Measurements from ENCODE around the gene ART5.

Gene ART5

GRCh38 chr11:3675971-3676370 is 34.2 kb upstream of the ART5 start:
- H3K27ac ChIP-seq, result no peak overlapping the region

GRCh38 chr11:3674189-3674588 is 32.4 kb upstream of the ART5 start:
- no peak for TF ChIP-seq ZFX (IDR thresholded peaks at IDR 0.05)
- TF ChIP-seq CTCF (conservative IDR thresholded peaks at IDR 0.05), result no peak
- no peak overlapping the region for H3K27ac ChIP-seq

More at GRCh38 chr11:3675971-3676370, 34.2 kb upstream of the ART5 start:
- no peak for TF ChIP-seq CTCF (conservative IDR thresholded peaks at IDR 0.05)
- TF ChIP-seq ZFX (IDR thresholded peaks at IDR 0.05), result no peak

GRCh38 chr11:3671334-3672254 is 29.8 kb upstream of the ART5 start, which contains the start of gene CHRNA10:
Gene CHRNA10, minus strand, starts transcription at chr11:3671384. Its CDS starts 72 bp downstream, at chr11:3671312.
- no peak for TF ChIP-seq ZFX (IDR thresholded peaks at IDR 0.05)
- no peak for TF ChIP-seq CTCF (conservative IDR thresholded peaks at IDR 0.05)
- H3K27ac ChIP-seq, result no peak within 1 kb of the TSS

GRCh38 chr11:3669742-3670183 is 28.0 kb upstream of the ART5 start:
- no peak overlapping the region for H3K27ac ChIP-seq
- TF ChIP-seq CTCF (conservative IDR thresholded peaks at IDR 0.05), result no peak
- no peak for TF ChIP-seq ZFX (IDR thresholded peaks at IDR 0.05)

GRCh38 chr11:3669128-3669527 is 27.3 kb upstream of the ART5 start:
- TF ChIP-seq CTCF (conservative IDR thresholded peaks at IDR 0.05) (no peak), ZFX (IDR thresholded peaks at IDR 0.05) (no peak)
- no peak overlapping the region for H3K27ac ChIP-seq

- no peak overlapping the region for H3K27ac ChIP-seq
- TF ChIP-seq ZFX (IDR thresholded peaks at IDR 0.05) (no peak), CTCF (conservative IDR thresholded peaks at IDR 0.05) (no peak)
Measured at GRCh38 chr11:3667149-3668035, 25.6 kb upstream of the ART5 start.
